Measurements from ENCODE around the gene LHFPL3.

The LHFPL3 gene

GRCh38 chr7:104955276-104955675 lies 626.9 kb downstream of the LHFPL3 start:
- no peak for DNase-seq (ENCODE audit: low read depth)
- TF ChIP-seq CTCF (conservative IDR thresholded peaks at IDR 0.05; ENCODE audit: low read depth, low read length): no peak
- no peak overlapping the region for H3K4me3 ChIP-seq (ENCODE audit: low read length)

All from retinal pigment epithelial cell (primary cell).